ENCODE results near the gene ANP32B.
"Not testable (repeated sequence)": the region's sequence is repeated elsewhere in the genome, so short reads cannot be mapped to it uniquely, and the experiment has no call there.

The ANP32B gene

DNA sequence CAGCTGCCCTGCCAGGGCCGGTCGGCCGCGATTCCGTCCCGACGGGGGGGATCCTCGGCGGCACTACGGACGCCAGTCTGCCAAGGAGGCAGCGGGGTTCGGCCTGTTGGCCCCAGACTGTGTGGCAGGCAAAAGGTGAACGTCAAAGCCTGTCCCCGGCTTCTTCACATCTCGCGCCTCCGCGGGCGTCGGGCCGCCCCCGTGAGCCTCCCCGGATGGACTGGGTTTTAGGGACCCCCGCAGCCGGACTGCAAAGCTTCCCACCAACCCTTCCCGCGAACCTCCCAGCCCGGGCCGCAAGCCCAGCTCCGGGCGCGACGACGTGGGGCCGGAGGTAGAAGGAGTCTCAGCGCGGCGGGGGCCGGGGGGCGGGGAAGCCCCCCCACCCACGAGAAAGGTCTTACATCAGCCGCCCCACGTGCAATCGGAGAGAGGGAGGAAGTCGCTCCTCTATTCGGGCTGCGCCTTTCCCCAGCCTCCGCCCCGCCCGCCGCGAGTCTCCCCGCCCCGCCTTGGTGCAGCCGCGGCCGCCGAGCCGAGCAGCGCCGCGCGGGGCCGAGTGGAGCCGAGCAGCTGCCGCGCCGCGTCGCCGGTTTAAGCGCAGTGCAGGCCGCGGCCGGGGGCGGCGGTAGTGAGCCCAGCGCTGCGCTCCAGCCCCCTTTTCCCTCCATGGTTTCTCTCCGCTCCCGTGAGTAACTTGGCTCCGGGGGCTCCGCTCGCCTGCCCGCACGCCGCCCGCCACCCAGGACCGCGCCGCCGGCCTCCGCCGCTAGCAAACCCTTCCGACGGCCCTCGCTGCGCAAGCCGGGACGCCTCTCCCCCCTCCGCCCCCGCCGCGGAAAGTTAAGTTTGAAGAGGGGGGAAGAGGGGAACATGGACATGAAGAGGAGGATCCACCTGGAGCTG lies at the start of gene ANP32B:
TSS of gene ANP32B (plus strand) at position 659 of the 906 bp plus-strand sequence. CDS start at position 874, 215 bp downstream.
- DNase-seq: peak; percentile 82

DNA sequence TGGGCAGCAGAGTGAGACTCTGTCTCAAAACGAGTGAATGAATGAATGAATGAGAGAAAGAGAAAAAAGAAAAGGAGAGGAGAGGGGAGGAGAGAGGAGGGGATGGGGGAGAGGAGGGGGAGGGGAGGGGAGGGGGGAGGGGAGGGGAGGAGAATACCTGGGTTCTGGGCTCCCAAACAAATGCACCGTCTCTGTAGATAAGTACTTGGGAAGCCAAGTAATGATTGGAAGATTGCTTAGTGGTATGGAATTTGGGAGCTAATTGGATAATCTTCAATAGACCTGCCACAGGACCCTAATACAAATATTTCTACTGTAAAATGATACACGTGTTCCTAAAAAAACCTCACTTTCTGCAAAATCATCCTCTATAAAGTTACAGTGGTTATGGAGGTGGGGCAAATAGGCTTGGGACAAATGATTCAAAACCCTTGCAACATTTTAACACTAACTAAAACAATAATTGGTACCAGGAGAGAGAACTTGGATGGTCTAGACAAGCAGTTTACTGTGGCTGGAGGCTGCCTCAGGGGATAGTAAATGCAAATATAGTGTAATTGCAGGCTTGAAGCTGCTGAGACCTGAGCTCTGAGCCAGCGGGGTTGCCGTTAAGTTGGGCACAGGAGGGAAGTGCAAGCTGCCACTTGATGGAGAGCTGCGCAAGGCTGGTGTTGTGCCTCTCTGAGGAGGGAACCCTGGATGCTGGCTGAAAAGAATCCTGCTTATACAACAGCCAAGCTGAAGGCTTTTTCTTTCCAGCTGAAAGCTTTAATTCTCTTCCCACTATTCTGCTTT lies 48.6 kb upstream of the ANP32B start:
- DNase-seq: no peak

DNA sequence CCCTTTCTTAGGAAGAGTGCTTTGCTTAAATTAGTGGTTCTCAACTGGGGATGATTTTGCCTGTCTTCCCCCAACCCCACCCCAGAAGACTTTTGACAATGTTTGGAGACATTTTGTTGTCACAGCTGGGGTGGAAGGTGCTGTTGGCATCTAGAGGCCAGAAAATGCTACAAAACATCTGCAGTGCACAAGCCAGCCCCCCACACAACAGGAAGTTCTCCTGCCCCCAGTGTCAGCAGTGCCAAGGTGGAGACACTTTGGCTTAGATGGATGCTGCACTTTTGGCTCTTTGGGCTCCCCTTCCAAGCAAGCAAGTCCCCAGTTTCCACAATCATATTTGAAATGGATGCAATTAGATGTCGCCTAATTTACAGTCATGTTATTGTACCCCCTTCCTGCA lies 47.9 kb upstream of the ANP32B start:
- no peak for DNase-seq

DNA sequence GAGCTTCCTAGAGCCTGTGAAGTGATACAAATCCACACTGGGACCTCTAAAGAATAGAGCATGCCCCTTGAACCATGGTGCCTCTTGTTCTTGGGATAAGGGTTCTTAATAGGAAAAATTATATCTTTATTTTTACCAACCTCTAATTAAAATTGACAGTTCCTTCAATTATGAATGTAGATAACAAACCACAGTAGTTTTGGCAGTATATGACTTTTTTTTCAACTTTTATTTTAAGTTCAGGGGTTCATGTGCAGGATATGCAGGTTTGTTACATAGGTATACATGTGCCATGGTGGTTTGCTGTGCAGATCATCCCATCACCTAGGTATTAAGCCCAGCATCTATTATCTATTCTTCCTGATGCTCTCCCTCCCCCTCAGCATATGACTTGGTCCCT lies 46.1 kb upstream of the ANP32B start:
- no peak for DNase-seq

- DNase-seq: no peak
These were observed 45.0 kb upstream of the ANP32B start, which contains the start of gene HEMGN for GRCh38 chr9:97938081-97938644. Gene HEMGN (minus strand): TSS chr9:97938172. CDS start chr9:97938136, 36 bp downstream.

DNA sequence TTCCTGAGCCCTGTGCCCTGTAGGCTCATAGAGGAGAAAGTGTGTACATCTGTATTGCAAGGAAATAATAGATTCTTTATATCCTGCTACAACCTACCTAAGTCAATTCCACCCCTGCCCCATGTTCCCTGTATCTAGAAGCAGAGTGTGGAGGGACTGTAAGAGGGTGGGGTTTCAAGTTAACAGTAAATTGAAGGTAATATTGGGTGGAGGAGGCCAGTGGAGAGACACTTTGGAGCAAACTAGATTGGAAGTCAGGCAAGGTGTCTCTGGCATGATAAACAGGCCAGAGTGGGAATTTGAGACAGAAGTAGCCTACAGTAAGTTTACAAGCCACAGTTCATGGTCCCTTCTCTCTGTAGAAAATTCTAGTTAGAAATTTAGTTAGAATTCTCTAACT lies 42.9 kb upstream of the ANP32B start:
- no peak for DNase-seq

- DNase-seq: no peak
These were observed 42.4 kb upstream of the ANP32B start for GRCh38 chr9:97940741-97941140.

- DNase-seq: no peak
These were observed 41.8 kb upstream of the ANP32B start for GRCh38 chr9:97941323-97941722.

DNA sequence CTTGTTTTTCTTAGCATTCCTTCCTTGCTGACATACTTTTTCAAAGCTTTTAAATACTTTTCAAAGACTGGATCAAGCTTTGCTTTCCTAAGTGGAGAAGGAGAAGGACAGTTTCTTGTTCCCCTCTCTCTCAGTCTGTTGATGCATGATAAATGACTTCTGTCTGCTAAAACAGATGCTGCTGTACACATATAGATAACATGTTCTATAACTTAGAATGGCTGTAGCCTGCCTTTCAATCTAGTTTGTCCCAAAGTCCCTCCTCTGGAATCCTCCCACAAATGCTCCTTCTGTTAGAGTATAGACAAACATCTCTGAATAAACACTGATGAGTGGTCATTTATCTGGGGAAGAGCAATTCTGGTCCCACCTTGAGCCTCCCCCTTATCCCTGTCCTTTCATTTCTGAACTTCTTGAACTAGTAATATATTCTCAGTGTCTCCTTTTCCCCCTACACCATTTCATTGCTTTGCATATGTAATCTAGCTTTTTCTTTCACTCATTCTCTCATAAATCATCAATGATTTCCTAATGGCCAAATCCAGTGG lies 39.8 kb upstream of the ANP32B start:
- DNase-seq: no peak

- DNase-seq: no peak
These were observed 38.5 kb upstream of the ANP32B start for GRCh38 chr9:97944612-97945011.

GRCh38 chr9:97945470-97945869 lies 37.7 kb upstream of the ANP32B start:
- not testable (repeated sequence) for DNase-seq

GRCh38 chr9:97947094-97947493 lies 36.0 kb upstream of the ANP32B start:
- DNase-seq: not testable (repeated sequence)

DNA sequence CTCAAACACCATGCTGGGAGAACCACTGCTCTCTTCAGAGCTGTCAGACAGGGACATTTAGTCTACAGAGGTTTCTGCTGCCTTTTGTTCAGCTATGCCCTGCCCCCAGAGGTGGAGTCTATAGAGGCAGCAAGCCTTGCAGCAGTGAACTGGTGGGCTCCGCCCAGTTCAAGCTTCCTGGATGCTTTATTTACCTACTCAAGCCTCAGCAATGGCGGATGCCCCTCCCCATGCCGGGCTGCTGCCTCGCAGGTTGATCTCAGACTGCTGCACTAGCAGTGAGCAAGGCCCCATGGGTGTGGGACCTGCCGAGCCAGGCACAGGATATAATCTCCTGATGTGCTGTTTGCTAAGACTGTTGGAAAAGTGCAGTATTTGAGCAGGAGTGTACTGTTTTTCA lies 32.3 kb upstream of the ANP32B start:
- not testable (repeated sequence) for DNase-seq

DNA sequence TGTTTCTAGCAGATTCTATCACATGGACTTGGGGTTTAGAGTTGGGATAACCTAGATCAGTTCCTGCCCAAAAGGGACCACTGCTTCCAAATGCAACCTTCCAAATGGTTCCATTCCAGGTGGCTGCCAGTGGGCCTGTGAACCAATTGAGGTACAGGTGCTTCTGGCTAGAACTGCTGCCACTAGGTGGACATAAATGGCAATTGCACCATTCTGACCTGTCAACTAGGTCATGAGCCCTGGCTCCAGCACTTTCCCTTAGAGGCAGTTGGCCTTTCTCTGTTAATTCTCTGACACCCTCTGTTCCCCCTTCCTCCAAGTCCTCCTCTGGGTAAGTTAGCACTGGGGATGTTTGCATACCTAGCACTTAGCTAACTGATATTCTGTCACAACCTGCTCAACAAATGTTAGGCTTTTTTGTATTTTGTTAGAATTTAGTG lies 28.6 kb upstream of the ANP32B start:
- DNase-seq: peak; percentile 67

DNA sequence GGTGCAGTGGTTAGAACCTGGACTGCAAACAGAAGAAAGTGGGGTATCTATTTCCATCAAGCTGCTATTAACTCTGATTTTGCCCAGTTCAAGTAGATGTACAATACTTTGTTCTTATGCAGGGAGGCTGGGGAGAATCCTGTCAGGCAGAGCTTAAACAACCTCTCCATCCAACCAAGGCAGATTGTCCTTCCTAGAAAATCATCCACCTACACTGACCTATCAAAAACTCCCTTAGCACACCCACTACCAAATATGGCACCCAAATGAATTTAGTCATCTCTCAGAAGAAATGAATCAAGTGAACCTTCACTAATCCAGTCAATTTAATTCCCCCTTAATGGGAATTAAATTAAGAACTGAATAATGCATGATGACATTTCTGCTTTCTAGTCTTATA lies 26.8 kb upstream of the ANP32B start:
- no peak for DNase-seq

GRCh38 chr9:97958812-97959511 lies 24.2 kb upstream of the ANP32B start:
- no peak for DNase-seq

- DNase-seq: no peak
These were observed 23.6 kb upstream of the ANP32B start for GRCh38 chr9:97959585-97959984.

DNA sequence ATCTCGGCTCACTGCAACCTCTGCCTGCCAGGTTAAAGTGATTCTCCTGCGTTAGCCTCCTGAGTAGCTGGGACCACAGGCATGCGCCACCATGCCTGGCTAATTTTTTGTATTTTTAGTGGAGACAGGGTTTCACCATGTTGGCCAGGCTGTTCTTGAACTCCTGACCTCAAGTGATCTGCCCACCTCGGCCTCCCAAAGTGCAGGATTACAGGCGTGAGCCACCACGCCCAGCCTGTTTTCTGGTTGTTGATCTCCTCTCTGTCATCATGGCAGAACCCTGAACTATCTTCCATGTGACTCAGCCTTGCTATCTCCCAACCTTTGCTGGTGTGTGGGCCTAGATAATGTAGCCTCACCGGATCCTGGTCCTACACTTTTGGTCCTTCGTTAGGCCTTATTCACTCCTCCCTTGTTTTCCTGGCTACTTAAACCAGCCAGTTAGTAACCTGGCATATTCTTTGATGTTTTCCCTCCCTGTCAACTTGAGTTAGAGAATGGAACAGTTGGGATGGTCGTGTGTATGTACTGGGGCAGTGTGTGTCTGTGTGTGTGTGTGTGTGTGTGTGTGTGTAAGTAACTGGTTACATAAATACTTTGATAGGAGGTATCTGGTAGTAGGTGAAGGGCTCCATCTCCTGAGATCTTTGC lies 22.3 kb upstream of the ANP32B start:
- DNase-seq: not testable (repeated sequence)

DNA sequence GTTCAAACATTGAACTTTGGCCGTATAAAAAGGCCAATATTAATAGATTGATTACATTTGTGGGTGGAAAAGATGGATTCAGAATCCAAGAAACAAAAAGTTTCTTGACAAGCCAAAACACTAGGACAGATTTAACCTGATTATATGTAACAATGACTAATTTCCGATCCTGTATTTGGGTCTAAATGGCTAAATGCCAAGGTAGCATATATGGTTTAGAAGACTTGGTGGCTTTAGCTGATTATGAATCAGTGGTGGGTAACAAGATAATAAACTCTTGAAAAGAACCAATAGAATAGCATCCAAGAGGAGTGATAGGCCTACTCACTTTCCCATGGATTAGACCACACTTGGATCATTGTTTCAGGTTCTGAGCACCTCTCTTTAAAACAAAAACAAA lies 21.8 kb upstream of the ANP32B start:
- no peak for DNase-seq

GRCh38 chr9:97962136-97962535 lies 21.0 kb upstream of the ANP32B start:
- no peak for DNase-seq

DNA sequence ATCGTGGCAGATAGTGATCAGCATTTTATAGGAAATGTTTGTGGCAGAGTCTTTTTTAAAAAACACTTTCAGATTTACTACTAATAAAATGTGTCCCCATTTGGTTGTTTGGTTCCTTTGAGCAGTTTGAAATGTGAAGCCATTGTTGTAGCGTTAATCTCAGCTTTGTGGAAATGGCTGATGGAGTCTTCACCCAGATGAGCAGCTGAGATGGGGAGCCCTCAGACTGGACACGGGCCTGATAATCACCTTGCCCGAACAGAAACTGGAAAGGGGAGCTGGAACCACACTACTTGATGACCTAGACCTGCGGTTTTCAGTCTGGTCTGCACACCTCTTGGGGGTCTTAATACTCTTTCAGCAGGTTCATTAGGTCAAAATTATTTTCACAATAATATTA lies 20.6 kb upstream of the ANP32B start:
- no peak for DNase-seq

GRCh38 chr9:97963232-97963631 lies 19.9 kb upstream of the ANP32B start:
- DNase-seq: no peak

Data from NCI-H1092 treated with DMSO at 0.1 percent for 48 hours (cell line).